Gastroesophageal sphincter (tissue), 3 donors: ENCODE measurements around the gene SDK2.

ENCODE experiments used
- EP300 ChIP-seq: sonication (generic); formaldehyde crosslinking; IDR thresholded peaks from one replicate; pipeline ENCODE4 v1.6.1; 2017; ENCODE audit warnings: antibody characterized with exemption, mild to moderate bottlenecking
- TF ChIP-seq, protein P1 (sequence below), 4 experiments: fragments of 200-600 bp in 2 of 4; fragments of 450-650 bp in 2 of 4; sonication (generic) in 1 of 4; IDR thresholded peaks; one replicate each; pipeline ENCODE4 v1.5.1; 2017 to 2019; ENCODE audit warnings: antibody characterized with exemption in 4 of 4, mild to moderate bottlenecking in 2 of 4, moderate library complexity in 2 of 4

DNA sequence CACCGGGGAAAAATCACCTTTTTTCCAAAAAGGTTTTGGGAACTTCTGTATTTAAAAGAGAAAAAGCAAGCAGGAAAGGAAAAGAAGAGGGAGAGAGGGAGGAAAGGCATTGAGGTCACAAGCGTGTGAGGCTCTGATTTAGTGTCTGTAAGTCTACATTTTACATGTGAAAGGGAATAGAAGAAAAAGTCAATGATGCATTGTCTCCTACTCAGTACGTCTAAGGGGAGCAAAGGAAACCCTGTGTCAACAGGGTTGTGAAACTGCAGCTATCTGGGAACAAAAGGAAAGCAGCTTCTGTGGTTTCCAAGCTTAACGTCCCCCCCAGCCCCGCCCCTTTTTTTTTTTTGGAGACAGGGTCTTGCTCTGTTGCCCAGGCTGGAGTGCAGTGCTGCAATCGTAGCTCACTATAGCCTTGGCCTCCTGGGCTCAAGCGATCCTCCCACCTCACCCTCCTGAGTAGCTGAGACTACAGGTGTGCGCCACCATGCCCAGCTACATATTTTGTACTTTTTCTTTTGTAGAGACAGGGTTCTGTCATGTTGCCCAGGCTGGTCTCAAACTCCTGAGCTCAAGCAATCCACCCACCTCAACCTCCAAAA lies 330.6 kb downstream of the SDK2 start:
- TF ChIP-seq, protein P1, sequence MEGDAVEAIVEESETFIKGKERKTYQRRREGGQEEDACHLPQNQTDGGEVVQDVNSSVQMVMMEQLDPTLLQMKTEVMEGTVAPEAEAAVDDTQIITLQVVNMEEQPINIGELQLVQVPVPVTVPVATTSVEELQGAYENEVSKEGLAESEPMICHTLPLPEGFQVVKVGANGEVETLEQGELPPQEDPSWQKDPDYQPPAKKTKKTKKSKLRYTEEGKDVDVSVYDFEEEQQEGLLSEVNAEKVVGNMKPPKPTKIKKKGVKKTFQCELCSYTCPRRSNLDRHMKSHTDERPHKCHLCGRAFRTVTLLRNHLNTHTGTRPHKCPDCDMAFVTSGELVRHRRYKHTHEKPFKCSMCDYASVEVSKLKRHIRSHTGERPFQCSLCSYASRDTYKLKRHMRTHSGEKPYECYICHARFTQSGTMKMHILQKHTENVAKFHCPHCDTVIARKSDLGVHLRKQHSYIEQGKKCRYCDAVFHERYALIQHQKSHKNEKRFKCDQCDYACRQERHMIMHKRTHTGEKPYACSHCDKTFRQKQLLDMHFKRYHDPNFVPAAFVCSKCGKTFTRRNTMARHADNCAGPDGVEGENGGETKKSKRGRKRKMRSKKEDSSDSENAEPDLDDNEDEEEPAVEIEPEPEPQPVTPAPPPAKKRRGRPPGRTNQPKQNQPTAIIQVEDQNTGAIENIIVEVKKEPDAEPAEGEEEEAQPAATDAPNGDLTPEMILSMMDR (IDR thresholded peaks at IDR 0.05) = no peak
- TF ChIP-seq EP300 = no peak
